Suprapubic skin (tissue), 3 donors: ENCODE data around the gene FARS2.

Experiments
- EP300 ChIP-seq: sonication (generic); formaldehyde crosslinking; IDR thresholded peaks from one replicate; pipeline ENCODE4 v1.6.1; 2017; ENCODE audit warnings: antibody characterized with exemption
- POLR2A ChIP-seq, 2 donors: fragments of 450-650 bp; IDR thresholded peaks; one replicate each; pipeline ENCODE4 v1.6.1; 2017; ENCODE audit warnings: antibody characterized with exemption in 2 of 2, mild to moderate bottlenecking in 2 of 2, moderate library complexity in 2 of 2
- TF ChIP-seq, protein P1 (sequence below), 2 donors: fragments of 200-600 bp in 1 of 2; fragments of 450-650 bp in 1 of 2; sonication (generic) in 1 of 2; IDR thresholded peaks; one replicate each; pipeline ENCODE4 v1.5.1; 2016 to 2019; ENCODE audit warnings: antibody characterized with exemption in 2 of 2, mild to moderate bottlenecking in 1 of 2, moderate library complexity in 1 of 2

GRCh38 chr6:5314191-5314865 is 53.0 kb downstream of the FARS2 start:
- TF ChIP-seq, protein P1, sequence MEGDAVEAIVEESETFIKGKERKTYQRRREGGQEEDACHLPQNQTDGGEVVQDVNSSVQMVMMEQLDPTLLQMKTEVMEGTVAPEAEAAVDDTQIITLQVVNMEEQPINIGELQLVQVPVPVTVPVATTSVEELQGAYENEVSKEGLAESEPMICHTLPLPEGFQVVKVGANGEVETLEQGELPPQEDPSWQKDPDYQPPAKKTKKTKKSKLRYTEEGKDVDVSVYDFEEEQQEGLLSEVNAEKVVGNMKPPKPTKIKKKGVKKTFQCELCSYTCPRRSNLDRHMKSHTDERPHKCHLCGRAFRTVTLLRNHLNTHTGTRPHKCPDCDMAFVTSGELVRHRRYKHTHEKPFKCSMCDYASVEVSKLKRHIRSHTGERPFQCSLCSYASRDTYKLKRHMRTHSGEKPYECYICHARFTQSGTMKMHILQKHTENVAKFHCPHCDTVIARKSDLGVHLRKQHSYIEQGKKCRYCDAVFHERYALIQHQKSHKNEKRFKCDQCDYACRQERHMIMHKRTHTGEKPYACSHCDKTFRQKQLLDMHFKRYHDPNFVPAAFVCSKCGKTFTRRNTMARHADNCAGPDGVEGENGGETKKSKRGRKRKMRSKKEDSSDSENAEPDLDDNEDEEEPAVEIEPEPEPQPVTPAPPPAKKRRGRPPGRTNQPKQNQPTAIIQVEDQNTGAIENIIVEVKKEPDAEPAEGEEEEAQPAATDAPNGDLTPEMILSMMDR (IDR thresholded peaks at IDR 0.05), result no peak
- TF ChIP-seq POLR2A (IDR thresholded peaks at IDR 0.05) (no peak), EP300 (no peak)
